ENCODE results near the gene DDIT4. TPM values are rescaled to one million over a fixed set of nuclear protein-coding genes. Genes with fewer than 3 reads are reported as not detected.

DDIT4 gene
- total and polyA plus RNA-seq, 9 of the 15 experiments (the other 6 are each of a cell fraction or from before 2014, with no cell fraction given) = 8.2 to 675 (median 159) TPM

- TF ChIP-seq ZNF318 (IDR thresholded peaks at IDR 0.05; ENCODE audit: borderline replicate concordance in 1 of 2, low read depth in 1 of 2) = no peak
- TF ChIP-seq ARID4B (CRISPR knock-in tag; IDR thresholded peaks at IDR 0.05) = peak; percentile 67; the same call in 1 of the 2 replicates
- TF ChIP-seq NCOA1 (IDR thresholded peaks at IDR 0.05; ENCODE audit: low read depth) = peak; percentile 13; the same call in 1 of the 2 replicates
- no peak for TF ChIP-seq HMG20B (CRISPR knock-in tag; IDR thresholded peaks at IDR 0.05)
- TF ChIP-seq RNF219 (CRISPR knock-in tag; IDR thresholded peaks at IDR 0.05) = peak; percentile 77; the same call in 1 of the 2 replicates
- TF ChIP-seq EP300 (IDR thresholded peaks at IDR 0.05; ENCODE audit: low read length) = no peak
- 0 out of 2 replicates have a peak, but pooled peaks have one; percentile 26 for TF ChIP-seq PTBP1 (IDR thresholded peaks at IDR 0.05; ENCODE audit: low read depth, low read length)
Observed at GRCh38 chr10:72297805-72298591, 24.3 kb downstream of the DDIT4 start (continued).
